Activated T-cell treated with anti-CD3 and anti-CD28 coated beads for 48 hours (primary cell): ENCODE results near the gene NPDC1.

ENCODE experiments used
- DNase-seq: peaks from one replicate; pipeline ENCODE4 v3.0.0-alpha.2; 2020; ENCODE audit warnings: low read depth

Gene NPDC1, protein sequence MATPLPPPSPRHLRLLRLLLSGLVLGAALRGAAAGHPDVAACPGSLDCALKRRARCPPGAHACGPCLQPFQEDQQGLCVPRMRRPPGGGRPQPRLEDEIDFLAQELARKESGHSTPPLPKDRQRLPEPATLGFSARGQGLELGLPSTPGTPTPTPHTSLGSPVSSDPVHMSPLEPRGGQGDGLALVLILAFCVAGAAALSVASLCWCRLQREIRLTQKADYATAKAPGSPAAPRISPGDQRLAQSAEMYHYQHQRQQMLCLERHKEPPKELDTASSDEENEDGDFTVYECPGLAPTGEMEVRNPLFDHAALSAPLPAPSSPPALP

DNA sequence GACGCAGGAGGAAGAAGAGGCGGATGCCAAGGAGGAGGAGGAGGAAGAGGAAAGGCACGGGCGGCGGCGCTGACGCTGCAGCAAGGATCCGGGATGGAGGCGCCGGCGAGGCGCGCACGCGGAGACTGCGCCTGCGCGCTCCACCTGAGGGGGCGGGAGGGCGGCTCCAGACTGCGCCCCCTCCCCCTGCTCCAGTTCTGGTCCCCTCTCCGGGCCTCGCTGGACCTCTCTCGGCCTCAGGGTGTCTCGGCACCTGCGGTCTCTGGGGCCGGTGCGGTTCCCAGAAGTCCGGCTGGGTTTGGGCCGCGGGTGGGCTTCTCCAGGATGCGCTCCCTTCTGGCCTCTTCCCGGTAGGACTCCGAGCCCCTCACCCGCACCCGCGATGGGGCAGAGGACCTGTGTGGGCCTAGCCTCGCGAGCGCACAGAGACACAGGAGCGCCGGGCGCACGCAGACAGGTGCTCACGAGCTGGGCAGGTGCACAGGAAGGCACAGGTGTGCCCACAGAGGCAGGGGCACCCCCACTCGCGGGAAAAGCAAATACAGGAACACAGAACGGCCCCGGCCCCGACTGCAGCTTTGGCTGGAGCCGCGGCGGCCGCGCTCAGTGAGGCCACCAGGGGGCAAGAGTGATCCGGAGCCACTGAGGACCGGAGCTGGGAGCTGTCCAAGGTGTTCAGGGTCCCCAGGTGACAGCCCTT is at the start of gene NPDC1:
Gene NPDC1, minus strand, starts transcription at position 90 of the 700 bp plus-strand sequence. CDS start 188 bp downstream, outside the sequence.
- peak; percentile 82 for DNase-seq

DNA sequence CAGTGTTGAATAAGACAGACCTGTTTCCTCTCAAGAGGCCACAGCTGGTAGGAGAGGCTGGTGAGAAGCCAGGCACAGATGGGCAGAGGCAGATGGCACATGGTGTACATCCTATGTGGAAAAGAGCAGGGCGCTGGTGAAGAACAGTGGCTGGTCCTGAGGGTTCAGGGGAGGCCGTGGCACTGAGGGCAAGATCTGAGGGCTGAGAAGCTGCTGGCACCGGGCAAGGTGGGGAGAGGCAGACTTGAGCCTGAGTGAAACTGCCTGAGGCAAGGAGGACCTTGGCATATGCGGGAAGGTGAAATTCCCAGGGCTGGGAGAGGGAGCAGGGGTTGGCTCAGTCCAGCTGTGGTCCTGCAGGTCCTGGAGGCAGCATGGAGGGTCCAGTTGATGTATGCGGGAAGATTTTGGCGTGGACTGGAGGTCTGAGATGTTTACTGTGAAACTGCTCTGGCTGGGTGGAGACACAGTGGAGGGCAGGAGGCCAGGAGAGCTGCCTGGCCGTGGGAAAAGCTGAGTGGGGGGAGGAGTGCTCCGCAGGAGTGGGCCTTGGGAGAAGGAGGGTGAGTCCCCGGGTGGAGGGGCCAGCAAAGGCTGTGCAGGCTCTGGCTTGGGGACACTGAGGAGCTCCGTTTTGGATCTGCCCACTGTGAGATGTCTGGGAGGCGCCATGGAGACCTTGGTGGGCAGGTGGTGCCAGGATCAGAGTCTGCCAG is 43.4 kb upstream of the NPDC1 start:
- DNase-seq = no peak

DNA sequence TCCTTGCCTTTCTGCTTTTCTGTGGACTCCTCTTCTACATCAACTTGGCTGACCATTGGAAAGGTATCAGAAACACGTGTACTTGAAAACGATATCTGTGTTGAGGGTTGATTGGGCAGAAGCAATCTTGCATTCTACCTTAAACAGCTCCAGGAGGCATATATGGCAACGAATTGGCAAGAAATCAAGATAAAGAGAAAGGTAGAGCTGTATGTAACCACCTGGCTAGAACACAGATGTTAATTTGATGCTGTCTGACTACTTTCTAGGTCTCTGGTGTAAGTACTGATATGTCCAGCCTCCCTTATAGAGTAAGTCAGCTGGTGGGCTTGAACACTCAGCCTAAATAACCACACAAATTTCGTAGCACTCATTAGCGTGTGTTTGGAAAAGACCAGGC is 42.1 kb upstream of the NPDC1 start:
- DNase-seq = no peak

DNA sequence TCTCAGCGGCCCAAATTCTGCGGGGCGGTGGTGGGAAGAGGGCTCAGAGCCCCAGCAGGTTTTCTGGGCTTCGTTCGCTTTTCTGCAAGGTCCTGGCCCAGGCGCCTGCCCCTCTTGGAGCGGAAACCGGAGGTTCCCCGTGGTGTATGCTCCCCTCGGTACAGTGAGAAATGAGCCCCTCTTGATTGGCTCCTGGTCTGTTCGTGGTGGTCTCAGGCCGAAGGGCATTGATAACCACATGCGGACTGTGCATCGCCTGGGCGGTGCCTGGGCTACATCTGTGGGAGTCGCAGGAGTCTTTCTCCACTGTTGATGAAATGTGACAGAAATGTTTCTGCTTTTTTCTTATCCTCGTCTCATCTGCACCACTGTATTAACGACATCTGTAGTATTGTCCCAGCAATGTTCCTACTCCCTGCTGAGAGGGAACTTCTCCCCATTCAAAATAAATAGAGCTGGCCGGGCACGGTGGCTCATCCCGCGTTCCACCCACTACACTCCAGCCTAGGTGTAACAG is 41.5 kb upstream of the NPDC1 start:
- no peak for DNase-seq

DNA sequence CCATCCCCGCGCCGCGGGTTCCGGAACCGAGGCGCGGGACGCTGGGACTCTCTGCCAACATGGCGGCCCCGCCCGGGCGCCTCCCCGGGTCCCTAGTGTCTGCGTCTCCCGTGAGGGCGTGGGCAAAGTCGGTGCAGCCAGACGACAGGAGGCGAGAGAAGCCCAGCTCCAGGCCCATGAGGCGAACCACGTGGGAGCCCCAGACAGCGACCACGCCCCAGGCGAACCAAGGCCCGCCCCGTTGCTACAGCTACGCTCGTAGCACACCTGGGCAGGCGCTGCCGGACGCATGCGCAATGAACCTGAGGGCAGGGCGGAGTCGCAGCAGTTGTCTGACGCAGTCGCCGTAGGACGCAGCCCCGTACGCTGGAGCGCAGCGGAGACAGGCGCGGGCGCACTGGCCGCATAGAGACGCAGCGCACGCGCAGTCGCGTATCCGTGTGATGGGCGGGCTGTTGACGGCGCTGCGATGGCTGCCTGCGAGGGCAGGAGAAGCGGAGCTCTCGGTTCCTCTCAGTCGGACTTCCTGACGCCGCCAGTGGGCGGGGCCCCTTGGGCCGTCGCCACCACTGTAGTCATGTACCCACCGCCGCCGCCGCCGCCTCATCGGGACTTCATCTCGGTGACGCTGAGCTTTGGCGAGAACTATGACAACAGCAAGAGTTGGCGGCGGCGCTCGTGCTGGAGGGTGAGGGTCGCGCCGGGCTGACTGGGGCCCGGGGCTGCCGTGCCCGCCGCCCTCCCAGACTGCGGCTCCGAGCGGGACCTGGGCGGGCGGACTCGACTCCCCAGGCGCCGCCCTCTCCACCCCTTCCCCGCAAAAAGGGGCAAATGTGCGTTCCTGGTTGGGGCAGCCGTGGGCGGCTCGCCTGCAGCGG is 40.8 kb upstream of the NPDC1 start, which contains the start of gene MAN1B1:
Gene MAN1B1, plus strand, starts transcription at position 455 of the 878 bp plus-strand sequence. Its CDS starts 15 bp downstream, at position 470.
- DNase-seq = peak; percentile 100

DNA sequence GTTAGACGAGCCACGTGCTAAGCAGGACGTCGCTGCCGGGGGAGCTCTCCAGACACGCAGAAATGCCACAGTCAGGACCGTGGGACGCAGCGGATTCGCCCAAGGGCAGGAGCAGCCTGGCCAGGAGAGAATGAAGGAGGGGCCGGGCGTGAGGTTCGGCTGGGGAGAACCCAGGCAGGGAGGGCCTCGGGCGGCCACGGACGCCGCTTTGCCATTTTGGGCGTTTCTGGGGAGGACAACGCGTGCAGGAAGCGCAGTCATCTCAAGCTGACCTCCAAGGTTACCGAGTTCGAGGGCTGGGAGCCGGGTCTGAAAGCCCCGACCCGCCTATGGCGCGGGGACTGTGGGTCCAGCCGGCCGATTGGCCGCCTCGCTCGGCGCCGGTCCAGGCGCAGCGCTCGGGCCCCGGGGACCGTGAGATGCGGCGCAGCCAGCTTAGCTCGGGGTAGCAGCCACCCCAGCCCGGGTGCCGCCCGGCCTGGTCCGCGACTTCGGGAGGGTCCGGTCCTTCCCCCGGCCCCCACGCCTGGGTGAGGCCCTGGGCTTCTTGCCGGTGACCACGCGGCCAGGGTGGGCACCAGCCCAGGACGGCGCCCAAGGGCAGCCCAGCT is 40.0 kb upstream of the NPDC1 start:
- no peak for DNase-seq

DNA sequence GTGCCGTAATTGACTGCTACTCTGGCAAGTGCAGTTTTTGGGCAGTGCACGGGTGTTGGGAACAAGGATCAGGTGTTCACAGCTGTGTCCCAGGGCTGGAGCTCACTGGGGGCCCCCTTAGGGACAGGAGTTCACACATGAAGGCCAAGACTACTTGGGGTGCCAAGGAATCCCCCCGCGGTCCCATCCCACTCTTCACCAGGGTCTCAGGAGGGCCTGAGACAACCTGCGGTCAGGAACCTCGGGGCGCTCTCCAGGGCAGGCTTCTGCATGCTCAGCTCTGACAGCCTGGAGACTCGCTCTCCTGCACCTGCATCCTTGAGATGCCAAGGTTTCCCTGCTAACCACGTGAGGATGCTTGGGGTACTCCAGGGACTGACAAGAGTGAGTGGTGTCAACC is 38.5 kb upstream of the NPDC1 start:
- no peak for DNase-seq

DNA sequence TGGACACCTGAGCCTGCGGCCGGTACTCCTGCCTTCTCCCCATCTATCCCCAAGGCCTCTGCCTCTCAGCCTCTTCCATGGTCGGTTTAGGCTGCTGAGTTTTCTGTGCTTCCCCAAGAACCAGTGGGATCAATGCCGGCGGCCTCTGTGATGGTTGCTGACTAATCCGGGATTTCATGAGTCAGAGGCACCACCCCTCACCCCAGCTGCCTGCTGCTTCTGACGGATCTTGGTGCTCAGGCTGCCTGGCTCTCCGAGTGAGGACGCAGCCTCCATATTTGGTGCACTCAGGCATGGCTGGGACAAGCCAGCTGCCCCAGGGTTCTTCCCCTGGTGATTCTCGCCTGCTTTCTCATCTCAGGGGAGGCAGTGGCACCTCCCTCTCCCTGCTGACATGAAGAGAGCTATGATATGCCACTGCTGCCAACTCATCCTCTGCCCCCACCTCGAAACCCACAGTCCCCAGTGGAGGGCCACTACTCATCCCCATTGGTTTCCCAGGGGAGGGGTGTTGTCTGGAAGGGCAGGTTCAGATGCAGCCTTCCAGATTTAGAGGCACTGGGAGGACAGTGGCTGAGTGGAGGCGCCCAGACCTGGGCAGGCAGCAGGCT is 37.5 kb upstream of the NPDC1 start:
- no peak for DNase-seq

DNA sequence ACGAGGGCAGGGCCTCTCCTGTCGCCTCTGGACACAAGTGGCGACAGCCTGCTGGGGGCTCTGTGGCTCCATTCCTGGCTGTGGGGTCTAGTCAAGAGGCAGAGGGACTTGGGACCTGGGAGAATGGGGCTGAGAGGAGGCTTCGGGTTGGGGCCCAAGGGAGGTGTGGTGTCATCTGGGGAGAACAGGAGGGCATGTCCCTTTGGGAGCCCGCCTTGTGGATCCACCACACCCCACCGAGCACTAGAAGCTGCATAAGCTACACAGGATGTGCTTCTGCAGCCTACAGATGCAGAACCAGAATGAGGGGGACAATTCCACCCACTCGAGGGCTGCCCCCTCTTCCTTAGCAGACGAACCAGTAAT is 36.9 kb upstream of the NPDC1 start:
- DNase-seq = no peak

DNA sequence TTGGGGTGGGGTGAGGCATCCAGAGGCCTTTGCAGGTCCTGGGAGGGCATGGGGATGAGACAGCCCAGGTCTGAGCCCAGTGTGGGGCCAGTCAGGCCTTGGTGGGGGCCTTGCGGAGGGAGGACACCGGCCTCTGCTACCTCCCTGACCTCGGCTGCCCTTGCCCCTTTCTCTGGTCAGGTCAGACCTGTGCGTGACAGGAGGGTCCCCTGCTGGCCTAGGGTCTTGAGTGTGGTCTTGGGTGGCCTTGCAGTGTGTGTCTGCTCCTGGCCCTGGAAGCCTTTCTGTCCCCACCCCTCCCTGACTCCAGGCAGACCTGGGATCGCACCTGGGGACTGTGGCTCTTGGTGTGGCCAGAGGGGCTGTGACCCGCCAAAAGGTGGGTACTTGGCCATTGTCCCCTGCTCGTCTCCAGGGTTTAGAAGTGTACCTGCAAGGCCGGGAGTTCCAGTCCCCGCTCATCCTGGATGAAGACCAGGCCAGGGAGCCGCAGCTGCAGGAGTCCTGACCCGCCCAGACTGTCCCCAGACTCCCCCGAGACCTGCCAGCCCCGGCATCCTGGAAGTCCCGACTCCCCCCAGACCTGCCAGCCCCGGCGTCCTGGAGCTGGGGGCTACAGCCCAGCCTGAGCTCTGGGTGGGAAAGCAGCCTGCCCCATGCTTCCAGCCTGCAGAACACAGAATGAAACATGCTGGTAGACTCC is 36.4 kb upstream of the NPDC1 start:
- DNase-seq = no peak

DNA sequence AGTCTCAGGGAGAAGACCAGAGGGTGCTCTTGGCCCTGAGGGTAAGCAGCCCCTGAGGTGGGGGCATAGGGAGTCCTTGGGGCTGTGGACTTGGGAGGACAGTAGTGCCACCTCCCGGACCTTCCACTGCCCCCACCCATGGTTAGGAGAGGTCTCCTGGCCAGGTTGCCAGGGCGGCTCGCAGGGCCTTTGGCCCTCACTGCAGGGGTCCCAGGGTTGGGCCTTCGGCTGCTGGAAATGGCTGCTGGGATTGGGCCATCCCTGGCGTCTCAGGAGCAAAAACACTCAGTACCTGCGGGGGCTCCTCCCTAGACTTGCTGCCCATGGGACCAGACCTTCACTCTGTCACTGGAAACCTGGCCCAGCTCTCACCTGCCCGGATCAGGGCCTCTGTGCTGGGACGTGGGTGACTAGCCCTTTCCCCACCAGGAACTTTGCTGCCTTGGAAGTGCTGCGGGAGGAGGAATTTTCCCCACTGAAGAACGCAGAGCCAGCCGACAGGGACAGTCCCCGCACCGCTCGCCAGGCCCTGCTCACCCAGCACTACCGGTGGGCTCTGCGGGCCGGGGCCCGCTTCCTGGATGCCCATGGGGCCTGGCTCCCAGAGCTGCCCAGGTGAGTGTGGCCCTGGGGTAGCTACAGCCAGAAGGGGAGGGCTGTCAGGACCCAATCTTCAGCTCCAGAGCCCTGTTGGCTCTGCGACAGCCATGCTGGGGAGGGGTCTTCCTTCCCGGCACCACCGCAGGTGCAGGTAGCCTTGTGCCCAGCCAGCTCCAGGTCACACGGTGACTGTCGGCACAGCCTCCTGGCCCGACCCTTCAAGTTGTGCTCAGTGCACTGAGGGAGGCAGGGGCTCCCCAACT is 34.5 kb upstream of the NPDC1 start:
- DNase-seq = no peak

DNA sequence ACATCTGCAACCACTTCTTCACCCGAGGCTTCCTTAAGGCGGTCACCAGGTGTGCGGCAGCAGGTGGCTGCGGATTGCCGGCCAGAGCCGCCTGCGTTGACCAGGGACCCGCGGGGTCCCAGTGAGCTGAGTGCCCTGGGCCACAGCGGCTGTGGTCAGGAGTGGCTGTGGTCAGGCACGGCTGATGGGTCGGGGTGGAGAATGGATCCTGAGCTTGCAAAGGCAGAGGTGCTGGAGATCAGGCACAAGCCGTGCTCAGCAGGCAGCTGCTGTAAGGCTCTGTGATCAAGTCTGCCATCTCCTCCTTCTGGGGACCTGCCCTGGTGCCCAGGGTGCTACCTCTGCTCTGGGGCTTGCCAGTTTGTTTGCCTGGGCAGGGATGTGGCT is 33.4 kb upstream of the NPDC1 start:
- no peak for DNase-seq

DNA sequence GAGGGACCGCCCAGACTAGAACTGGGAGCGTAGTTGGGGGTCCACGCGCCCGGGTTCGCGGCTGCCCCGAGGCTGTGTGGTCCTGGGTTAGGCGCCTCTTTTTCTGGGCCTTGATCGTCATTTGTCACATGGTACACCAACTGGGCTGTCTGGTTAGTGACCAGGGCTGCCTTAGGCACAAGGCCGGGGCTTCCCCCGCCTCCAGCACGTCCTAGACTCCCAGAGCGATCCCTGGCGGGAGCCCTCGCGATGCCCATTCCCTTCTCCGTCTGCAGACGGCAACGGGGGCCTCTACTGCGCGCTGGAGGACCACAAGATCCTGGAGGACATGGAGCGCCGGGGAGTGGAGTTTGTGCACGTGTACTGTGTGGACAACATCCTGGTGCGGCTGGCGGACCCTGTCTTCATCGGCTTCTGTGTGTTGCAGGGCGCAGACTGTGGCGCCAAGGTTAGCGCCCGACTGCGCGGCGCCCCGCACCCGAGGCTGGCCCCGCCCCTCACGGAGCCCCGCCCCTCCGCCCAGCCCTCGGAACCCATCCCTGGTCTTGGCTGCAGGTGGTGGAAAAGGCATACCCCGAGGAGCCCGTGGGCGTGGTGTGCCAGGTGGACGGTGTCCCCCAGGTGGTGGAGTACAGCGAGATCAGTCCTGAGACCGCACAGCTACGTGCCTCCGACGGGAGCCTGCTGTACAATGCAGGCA is 32.9 kb upstream of the NPDC1 start:
- no peak for DNase-seq

DNA sequence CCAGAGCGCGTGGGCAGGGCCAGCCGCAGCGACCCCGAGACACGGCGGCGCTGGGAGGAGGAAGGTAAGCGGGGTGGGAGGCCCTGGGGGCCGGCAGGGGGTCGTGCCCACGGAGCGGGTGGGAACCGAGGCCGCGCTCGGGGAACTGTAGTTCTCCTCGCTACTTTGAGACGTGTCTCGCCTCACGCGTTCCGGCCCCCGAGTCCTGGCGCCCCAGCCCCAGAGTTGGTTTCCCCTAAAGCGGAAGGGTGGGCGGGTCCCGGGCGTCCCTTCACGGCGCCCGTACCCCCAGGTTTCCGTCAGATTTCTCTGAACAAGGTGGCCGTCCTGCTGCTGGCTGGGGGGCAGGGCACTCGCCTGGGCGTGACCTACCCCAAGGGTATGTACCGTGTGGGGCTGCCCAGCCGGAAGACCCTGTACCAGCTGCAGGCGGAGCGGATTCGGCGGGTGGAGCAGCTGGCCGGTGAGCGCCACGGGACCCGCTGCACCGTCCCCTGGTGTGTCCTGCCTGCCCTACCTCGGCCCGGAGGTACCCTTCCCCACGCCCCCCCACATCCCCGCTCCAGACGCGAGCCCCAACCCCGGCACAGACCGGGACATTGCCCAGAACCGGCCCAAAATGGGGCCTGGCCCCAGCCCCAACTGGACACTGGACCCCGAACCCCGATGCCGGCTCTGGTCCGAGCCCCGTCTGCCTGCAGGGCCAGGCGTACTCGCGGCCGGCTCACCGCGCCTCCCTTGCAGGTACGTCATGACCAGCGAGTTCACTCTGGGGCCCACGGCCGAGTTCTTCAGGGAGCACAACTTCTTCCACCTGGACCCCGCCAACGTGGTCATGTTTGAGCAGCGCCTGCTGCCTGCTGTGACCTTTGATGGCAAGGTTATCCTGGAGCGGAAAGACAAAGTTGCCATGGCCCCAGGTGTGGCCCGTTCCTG is 32.0 kb upstream of the NPDC1 start:
- peak; percentile 39 for DNase-seq

DNA sequence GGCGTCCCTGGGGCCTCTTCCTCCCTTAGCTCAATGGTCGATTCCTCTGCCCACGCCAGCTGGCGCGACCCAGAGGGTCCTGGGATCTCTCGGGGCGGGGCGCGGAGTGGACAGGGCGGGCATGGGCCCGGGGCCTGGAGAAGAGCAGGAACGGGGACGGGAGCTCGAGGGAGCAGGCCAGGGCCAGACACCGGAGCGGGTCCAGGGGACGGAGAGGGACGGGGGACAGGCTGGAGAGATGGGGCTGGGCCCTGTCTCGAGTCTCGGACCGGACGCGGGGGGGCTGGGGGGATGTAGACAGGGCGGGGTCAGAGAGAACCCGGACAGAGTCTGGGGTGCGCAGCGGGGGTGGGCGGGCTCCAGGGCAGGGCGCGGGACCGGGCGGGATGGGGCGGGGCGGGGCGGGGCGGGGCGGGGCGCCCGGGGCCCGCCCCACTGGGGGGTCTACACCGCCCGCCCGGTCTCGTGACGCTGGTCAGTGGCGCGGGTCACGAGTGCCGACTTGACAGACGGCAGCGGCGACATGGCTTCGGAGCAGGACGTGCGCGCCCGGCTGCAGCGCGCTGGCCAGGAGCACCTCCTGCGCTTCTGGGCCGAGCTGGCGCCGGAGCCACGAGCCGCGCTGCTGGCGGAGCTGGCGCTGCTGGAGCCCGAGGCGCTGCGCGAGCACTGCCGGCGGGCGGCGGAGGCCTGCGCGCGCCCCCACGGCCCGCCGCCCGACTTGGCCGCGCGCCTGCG is 31.2 kb upstream of the NPDC1 start, which contains the start of gene UAP1L1:
Gene UAP1L1, plus strand, starts transcription at position 508 of the 738 bp plus-strand sequence. Its CDS starts 16 bp downstream, at position 524.
- peak; percentile 52 for DNase-seq

DNA sequence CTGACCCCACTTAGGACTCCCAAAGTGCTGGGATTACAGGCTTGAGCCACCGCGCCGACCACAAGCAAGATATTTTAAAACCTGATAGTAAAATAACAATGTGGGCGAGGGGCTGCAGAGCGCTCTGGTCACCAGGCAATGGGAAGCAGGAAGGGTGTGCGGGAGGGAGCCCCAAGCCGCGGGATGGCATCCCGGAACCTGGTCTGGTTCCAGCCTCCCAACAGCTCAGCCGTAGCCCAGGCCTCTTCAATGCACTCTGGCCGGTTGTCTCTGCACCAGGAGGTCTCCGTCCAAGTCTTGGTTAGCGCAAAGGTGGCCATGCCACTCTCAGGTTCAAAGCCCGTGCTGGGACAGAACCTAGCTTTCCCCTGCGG is 30.6 kb upstream of the NPDC1 start:
- no peak for DNase-seq
